H1 (cell line): Measurements from ENCODE around the gene COG4. TPM values are rescaled to one million over a fixed set of nuclear protein-coding genes. Genes with fewer than 3 reads are reported as not detected.
A peak's percentile ranks its signal among the peaks of the same experiment; 100 is the strongest.

Experiments
- CTCF ChIA-PET: fragments of 300-600 bp; sonication (Branson Sonifier 250); formaldehyde crosslinking; loops from one replicate; lab custom pipeline; 2021; ENCODE audit not compliant: partially characterized antibody; lab: Charles Lee
- POLR2A ChIA-PET: fragments of 300-600 bp; sonication (Branson Sonifier 250); formaldehyde crosslinking; loops from one replicate; lab custom pipeline; 2021; ENCODE audit warnings: inconsistent platforms; ENCODE audit not compliant: partially characterized antibody; lab: Charles Lee
- DNase-seq, 2 experiments: peaks; one replicate each; pipeline versions ENCODE4 v3.0.0 to v3.0.0-alpha.2; 2010 to 2022; ENCODE audit warnings: low spot score in 2 of 2, low read depth in 1 of 2, mixed read lengths in 1 of 2
- FAIRE-seq: peaks from 2 replicates; lab custom pipeline; 2011; peaks lifted over from hg19 to GRCh38; lab: Jason Lieb, UNC
- H2AFZ ChIP-seq: 2 replicates; pipeline ENCODE4 v1.8.1; 2012; ENCODE audit warnings: low read length, inconsistent platforms
- H2AK5ac ChIP-seq: 2 replicates; pipeline ENCODE4 v1.6.1; 2013; ENCODE audit warnings: low read depth, low read length
- H2BK120ac ChIP-seq: replicated peaks from 2 replicates; pipeline ENCODE3; 2013; ENCODE audit warnings: low read depth, low read length, inconsistent platforms
- H2BK12ac ChIP-seq: 2 replicates; pipeline ENCODE4 v1.6.1; 2013; ENCODE audit warnings: low read depth, low read length
- H2BK15ac ChIP-seq: 2 replicates; pipeline ENCODE4 v1.6.1; 2013; ENCODE audit warnings: low read length
- H2BK20ac ChIP-seq: 2 replicates; pipeline ENCODE4 v1.6.1; 2013; ENCODE audit warnings: low read length
- H2BK5ac ChIP-seq: 2 replicates; pipeline ENCODE4 v1.6.1; 2013; ENCODE audit warnings: low read depth, low read length
- H3K14ac ChIP-seq: 2 replicates; pipeline ENCODE4 v1.6.1; 2013; ENCODE audit warnings: inconsistent platforms; ENCODE audit not compliant: insufficient read length
- H3K18ac ChIP-seq: 2 replicates; pipeline ENCODE4 v1.6.1; 2013; ENCODE audit warnings: low read length; ENCODE audit errors: extremely low read depth
- H3K23ac ChIP-seq: 2 replicates; pipeline ENCODE4 v1.6.1; 2013; ENCODE audit warnings: inconsistent platforms; ENCODE audit not compliant: insufficient read length
- H3K23me2 ChIP-seq: 2 replicates; pipeline ENCODE4 v1.6.1; 2013; ENCODE audit warnings: low read depth, low read length
- H3K27ac ChIP-seq: 2 replicates; pipeline ENCODE4 v1.6.1; 2011; ENCODE audit warnings: low read depth, low read length, inconsistent platforms
- H3K27me3 ChIP-seq, 4 experiments: replicated peaks in 1 of 4; 1 replicate in 1 of 4; 2 replicates in 3 of 4; pipeline versions ENCODE4 v1.6.1 to v1.8.1; 2011 to 2013; ENCODE audit warnings: low read length in 3 of 4, mild to moderate bottlenecking in 3 of 4, inconsistent platforms in 2 of 4, mixed read lengths in 2 of 4, moderate library complexity in 1 of 4; ENCODE audit not compliant: control insufficient read depth in 3 of 4, insufficient read depth in 3 of 4; ENCODE audit errors: extremely low read depth in 1 of 4
- H3K36me3 ChIP-seq, 4 experiments: 2 replicates each; pipeline versions ENCODE4 v1.6.1 to v1.8.1; 2011 to 2013; ENCODE audit warnings: mild to moderate bottlenecking in 4 of 4, low read length in 3 of 4, moderate library complexity in 2 of 4, control low read depth in 1 of 4, inconsistent platforms in 1 of 4; ENCODE audit not compliant: insufficient read depth in 4 of 4, control insufficient read depth in 2 of 4
- H3K4ac ChIP-seq: replicated peaks from 2 replicates; pipeline ENCODE3; 2013; ENCODE audit warnings: low read length, low read depth, mixed read lengths, inconsistent platforms; ENCODE audit not compliant: insufficient read length
- H3K4me1 ChIP-seq, 4 experiments: replicated peaks in 1 of 4; 1 replicate in 1 of 4; 2 replicates in 3 of 4; pipeline versions ENCODE4 v1.6.1 to v1.8.1; 2011 to 2013; ENCODE audit warnings: low read length in 3 of 4, inconsistent platforms in 2 of 4, mixed read lengths in 1 of 4; ENCODE audit not compliant: insufficient read depth in 4 of 4, control insufficient read depth in 3 of 4
- H3K4me2 ChIP-seq, 2 experiments: 2 replicates each; pipeline versions ENCODE4 v1.6.1 to v1.8.1; 2011 to 2013; ENCODE audit warnings: low read depth in 2 of 2, low read length in 2 of 2, control low read depth in 1 of 2, inconsistent platforms in 1 of 2, mild to moderate bottlenecking in 1 of 2; ENCODE audit not compliant: insufficient read depth in 1 of 2
- H3K4me3 ChIP-seq, 4 experiments: fragments of 200-600, 300-600 bp in 1 of 4; sonication (generic), shearing (Covaris generic), sonication (Bioruptor Twin) in 1 of 4; 2 replicates each; pipeline versions ENCODE4 v1.5.1 to v1.8.1; 2011 to 2016; ENCODE audit warnings: low read length in 4 of 4, low read depth in 3 of 4, control low read depth in 2 of 4, inconsistent platforms in 2 of 4, mild to moderate bottlenecking in 2 of 4, mixed read lengths in 1 of 4, moderate library complexity in 1 of 4; ENCODE audit not compliant: insufficient read depth in 2 of 4; ENCODE audit errors: extremely low read depth in 1 of 4
- H3K56ac ChIP-seq: replicated peaks from 2 replicates; pipeline ENCODE3; 2013; ENCODE audit warnings: low read depth, mild to moderate bottlenecking, mixed read lengths, low read length, inconsistent platforms; ENCODE audit not compliant: insufficient read length
- H3K79me1 ChIP-seq: 2 replicates; pipeline ENCODE4 v1.6.1; 2013; ENCODE audit warnings: low read depth, low read length, control low read depth
- H3K79me2 ChIP-seq, 2 experiments: 2 replicates each; pipeline versions ENCODE4 v1.6.1 to v1.8.1; 2012 to 2013; ENCODE audit warnings: low read length in 2 of 2, mild to moderate bottlenecking in 2 of 2, inconsistent platforms in 1 of 2; ENCODE audit not compliant: insufficient read depth in 2 of 2, control insufficient read depth in 1 of 2
- H3K9ac ChIP-seq, 4 experiments: replicated peaks in 1 of 4; 1 replicate in 1 of 4; 2 replicates in 3 of 4; pipeline versions ENCODE4 v1.6.1 to v1.8.1; 2011 to 2013; ENCODE audit warnings: low read depth in 3 of 4, low read length in 3 of 4, control low read depth in 2 of 4, mild to moderate bottlenecking in 2 of 4, moderate library complexity in 2 of 4, inconsistent platforms in 1 of 4; ENCODE audit errors: extremely low read depth in 1 of 4
- H3K9me3 ChIP-seq, 2 experiments: 2 replicates each; pipeline versions ENCODE4 v1.6.1 to v1.8.1; 2012 to 2013; ENCODE audit warnings: mild to moderate bottlenecking in 2 of 2, moderate library complexity in 2 of 2, control low read depth in 1 of 2, inconsistent platforms in 1 of 2, low read depth in 1 of 2, low read length in 1 of 2, mixed read lengths in 1 of 2; ENCODE audit not compliant: insufficient read depth in 2 of 2
- H4K20me1 ChIP-seq, 2 experiments: replicated peaks in 1 of 2; 2 replicates each; pipeline versions ENCODE3 to v1.8.1; 2011 to 2013; ENCODE audit warnings: inconsistent platforms in 2 of 2, low read length in 2 of 2, mild to moderate bottlenecking in 1 of 2; ENCODE audit not compliant: insufficient read depth in 2 of 2, control insufficient read depth in 1 of 2
- H4K5ac ChIP-seq: 2 replicates; pipeline ENCODE4 v1.6.1; 2013; ENCODE audit warnings: low read length, low read depth, mixed read lengths, inconsistent platforms; ENCODE audit not compliant: insufficient read length
- H4K8ac ChIP-seq: 2 replicates; pipeline ENCODE4 v1.8.0; 2013; ENCODE audit warnings: mild to moderate bottlenecking, moderate library complexity, low read length, inconsistent platforms; ENCODE audit not compliant: insufficient read depth; ENCODE audit errors: extremely low read depth
- H4K91ac ChIP-seq: replicated peaks from 2 replicates; pipeline ENCODE3; 2013; ENCODE audit warnings: low read length, mixed read lengths, inconsistent platforms; ENCODE audit not compliant: insufficient read length
- RXRA ChIP-seq: IDR thresholded peaks from 2 replicates; pipeline ENCODE4 v1.6.1; 2011; ENCODE audit warnings: low read depth, mild to moderate bottlenecking, low read length, moderate library complexity; ENCODE audit not compliant: insufficient read depth
- WGBS, 2 experiments: shearing (Covaris generic) in 1 of 2; methylation state at CpG; one replicate each; pipeline versions ENCODE4 v1.1.6 to v1.1.7; 2013 to 2015; ENCODE audit warnings: low lambda C conversion rate in 2 of 2, mixed read lengths in 2 of 2, inconsistent platforms in 1 of 2, low coverage in 1 of 2, missing lambda C conversion rate in 1 of 2; ENCODE audit not compliant: insufficient replicate concordance in 2 of 2, insufficient coverage in 1 of 2, insufficient read length in 1 of 2; ENCODE audit errors: extremely low coverage in 1 of 2, missing lambda C conversion rate in 1 of 2; 5-methylcytosine and 5-hydroxymethylcytosine counted together
- polyA plus RNA-seq, 7 experiments: library from polyadenylated mRNA; depleted of rRNA in 3 of 7; stranded (reverse) in 5 of 7; unstranded in 2 of 7; fragments of >200 nt in 5 of 7; fragments of 200-250 nt in 2 of 7; gene quantifications; 1 replicate in 5 of 7; 2 replicates in 1 of 7; 4 replicates in 1 of 7; pipeline versions ENCODE4 v1.2.1 to v1.2.3, GENCODE V29; 2011 to 2013; ENCODE audit warnings: missing spikeins in 2 of 7, mixed read lengths in 2 of 7
- total RNA-seq: library from RNA; stranded (reverse); fragmentation: NEBNext Ultra II Directional; extraction: Animal tissue kit (Norgen Biotek cat#: 25700); gene quantifications from 2 replicates; pipeline ENCODE4 v1.2.1, GENCODE V29; 2021

The COG4 gene
- total and polyA plus RNA-seq, 2 of the 8 experiments (the other 6 are each of a cell fraction or from before 2014, with no cell fraction given), result 46.1 to 50.2 TPM

DNA sequence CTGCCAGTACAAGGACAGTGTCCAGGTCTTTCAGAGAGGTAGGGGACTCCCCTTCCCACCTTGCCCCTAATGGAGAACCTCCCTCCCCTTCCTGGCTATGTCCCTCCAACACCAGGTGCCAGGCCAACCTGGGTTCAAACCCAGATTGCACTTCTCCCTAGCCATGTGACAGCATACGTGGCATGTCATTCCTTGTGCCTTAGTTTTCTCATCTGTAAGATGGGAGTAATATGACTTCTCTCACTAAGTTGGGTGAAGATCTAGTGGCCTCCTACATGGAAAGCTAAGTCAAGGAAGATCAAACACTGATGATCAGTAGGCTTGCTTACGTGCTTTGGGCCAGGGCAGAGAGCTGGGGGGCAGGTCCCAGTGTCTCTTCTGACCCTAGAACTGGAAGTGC, 60.1 kb downstream of the COG4 start:
- Histone ChIP-seq H2BK20ac (no peak overlapping the region), H3K4me2 (no peak overlapping the region), H2AFZ (no peak overlapping the region), H3K18ac (no peak overlapping the region), H3K23ac (no peak overlapping the region), H2BK120ac (no peak overlapping the region), H4K20me1 (no peaks in the 10 kb centered on the region), H3K79me2 (no peaks in the 10 kb centered on the region), H3K27me3 (no peaks in the 10 kb centered on the region), H3K27ac (no peak overlapping the region), H3K9me3 (no peaks in the 10 kb centered on the region), H3K23me2 (no peaks in the 10 kb centered on the region), H2BK15ac (0 out of 2 replicates have a peak overlapping the region, but pooled peaks have one; percentile 14), H3K4me3 (no peak overlapping the region), H3K4ac (no peak overlapping the region), H3K14ac (no peak overlapping the region), H3K4me1 (peaks cover 0 to 5% (median 1%) of the 10 kb centered on the region in 4 experiments; a peak in 3 of 7 replicates), H2BK5ac (no peak overlapping the region), H2AK5ac (no peak overlapping the region), H3K36me3 (no peaks in the 10 kb centered on the region), H4K8ac (no peak overlapping the region), H3K9ac (no peak overlapping the region), H4K91ac (no peak overlapping the region), H3K79me1 (no peaks in the 10 kb centered on the region), H4K5ac (no peak overlapping the region), H3K56ac (no peak overlapping the region), H2BK12ac (no peak overlapping the region)
- WGBS, 2 experiments, result 96% methylated on average over 2 of the region's 2 CpGs; no CpG with 5 or more reads in 1 of the 2 experiments
- no peak for DNase-seq
- FAIRE-seq, result no peak
- CTCF ChIA-PET, result interaction anchor here (0.8 to 4.7 kb wide), 4 partner anchors 8 to 69 kb away, joined by 3 to 34 read pairs (median 6); partner anchors contain the start of gene FCSK
- no peak for TF ChIP-seq RXRA
- POLR2A ChIA-PET, result interaction anchor here (1.9 to 2.2 kb wide), 2 partner anchors 9 to 82 kb away, joined by 6 to 10 read pairs; partner anchors contain the start of gene FCSK
